Placental pericyte (primary cell): Measurements from ENCODE around the gene CDC34. TPM values are rescaled to one million over a fixed set of nuclear protein-coding genes. Genes with fewer than 3 reads are reported as not detected.

Experiments used
- total RNA-seq: library from RNA; depleted of rRNA; stranded (reverse); fragments of >200 nt; gene quantifications from 2 replicates; pipeline ENCODE4 v1.2.3, GENCODE V29; 2012

Gene CDC34
- 108 and 148 TPM in 2 replicates for total RNA-seq

GRCh38 chr19:531753-532560, at the start of gene CDC34:
Gene CDC34, plus strand, starts transcription at chr19:531760. Its CDS starts 172 bp downstream, at chr19:531932.

GRCh38 chr19:496112-496665, 35.4 kb upstream of the CDC34 start, which contains the start of gene MADCAM1:
Gene MADCAM1, plus strand, starts transcription at chr19:496486. Its CDS starts 14 bp downstream, at chr19:496500.

DNA sequence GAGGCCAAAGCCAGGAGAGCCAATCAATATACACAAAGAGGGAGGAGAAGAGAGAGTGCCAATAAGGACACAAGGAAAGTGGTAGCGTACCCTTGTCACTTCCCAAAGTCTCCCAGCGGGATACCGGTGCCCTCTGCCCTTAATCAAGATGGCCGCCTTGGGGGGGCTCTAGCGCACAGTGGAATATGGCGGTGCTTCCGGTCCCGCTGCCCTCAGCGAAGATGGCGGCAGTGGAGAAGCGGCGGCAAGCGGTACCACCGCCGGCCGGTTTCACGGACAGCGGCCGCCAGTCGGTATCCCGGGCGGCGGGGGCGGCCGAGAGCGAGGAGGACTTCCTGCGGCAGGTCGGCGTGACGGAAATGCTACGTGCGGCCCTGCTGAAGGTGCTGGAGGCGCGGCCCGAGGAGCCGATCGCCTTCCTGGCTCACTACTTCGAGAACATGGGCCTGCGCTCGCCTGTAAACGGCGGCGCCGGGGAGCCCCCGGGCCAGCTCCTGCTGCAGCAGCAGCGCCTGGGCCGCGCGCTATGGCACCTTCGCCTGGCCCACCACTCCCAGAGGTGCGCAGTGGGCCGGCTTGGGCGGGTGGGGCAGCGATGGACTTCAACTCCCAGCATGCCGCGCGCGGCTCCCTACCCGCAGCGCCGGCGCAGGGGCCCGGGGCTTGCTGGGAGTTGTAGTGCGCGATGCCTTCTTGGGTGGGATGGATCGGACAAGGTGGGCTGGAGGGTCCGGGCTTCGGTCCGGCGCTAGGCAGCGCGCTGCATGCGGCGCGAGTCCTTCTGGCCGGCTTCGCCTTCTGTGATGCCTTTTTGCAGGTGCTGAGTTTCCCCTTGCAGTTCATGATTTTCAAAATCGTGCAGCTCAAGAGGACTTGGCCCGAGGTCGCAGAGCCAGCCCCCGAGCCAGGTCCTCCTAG, 24.0 kb upstream of the CDC34 start, which contains the start of gene TPGS1:
Gene TPGS1, plus strand, starts transcription at position 212 of the 918 bp plus-strand sequence. Its CDS starts 10 bp downstream, at position 222.

GRCh38 chr19:543910-544608, 12.5 kb downstream of the CDC34 start, which contains the start of gene GZMM:
Gene GZMM, plus strand, starts transcription at chr19:544053. Its CDS starts 19 bp downstream, at chr19:544072.

DNA sequence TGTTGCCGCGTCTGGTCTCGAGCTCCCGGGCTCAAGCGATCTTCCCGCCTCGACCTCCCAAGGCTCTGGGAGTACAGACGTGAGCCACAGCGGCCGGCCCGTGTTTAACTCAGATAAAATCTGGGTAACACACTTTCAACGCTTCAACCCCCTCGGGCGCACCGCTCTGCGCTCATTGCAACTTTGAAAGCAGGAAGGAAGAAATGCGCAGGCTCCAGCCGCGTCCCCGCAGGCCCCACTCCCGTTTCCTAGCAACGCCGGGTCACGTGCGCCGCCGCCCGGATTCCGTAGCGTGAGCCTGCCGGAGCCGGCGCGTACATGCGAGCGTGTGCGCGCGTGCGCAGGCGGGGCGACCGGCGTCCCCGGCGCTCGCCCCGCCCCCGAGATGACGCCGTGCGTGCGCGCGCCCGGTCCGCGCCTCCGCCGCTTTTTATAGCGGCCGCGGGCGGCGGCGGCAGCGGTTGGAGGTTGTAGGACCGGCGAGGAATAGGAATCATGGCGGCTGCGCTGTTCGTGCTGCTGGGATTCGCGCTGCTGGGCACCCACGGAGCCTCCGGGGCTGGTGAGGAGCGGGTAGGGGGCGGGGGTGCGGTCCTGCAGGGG, 40.7 kb downstream of the CDC34 start, which contains the start of gene BSG:
Gene BSG, plus strand, starts transcription at position 457 of the 603 bp plus-strand sequence. Its CDS starts 39 bp downstream, at position 496.

GRCh38 chr19:589693-590395, 58.3 kb downstream of the CDC34 start, which contains the start of gene HCN2:
Gene HCN2, plus strand, starts transcription at chr19:589881. Its CDS starts 65 bp downstream, at chr19:589946.

Other genes starting within 250 kb of the CDC34 start
- gene PLPP2, start 240.4 kb upstream of the CDC34 start, total RNA-seq: 3.0 and 8.8 TPM in 2 replicates
- 18.6 and 27.2 TPM in 2 replicates for gene MIER2, start 187.0 kb upstream of the CDC34 start, total RNA-seq
- gene C2CD4C, start 122.6 kb upstream of the CDC34 start, total RNA-seq: not detected in 2 replicates
- gene SHC2, start 70.7 kb upstream of the CDC34 start, total RNA-seq: 0.29 and 3.5 TPM in 2 replicates
- gene MADCAM1, start 35.3 kb upstream of the CDC34 start, total RNA-seq: 0.22 TPM in 1 of 2 replicates, not detected in the other
- 42.2 and 48.8 TPM in 2 replicates for gene TPGS1, start 24.3 kb upstream of the CDC34 start, total RNA-seq
- gene GZMM, start 12.3 kb downstream of the CDC34 start, total RNA-seq: 0.66 TPM in 1 of 2 replicates, not detected in the other
- 282 and 610 TPM in 2 replicates for gene BSG, start 40.8 kb downstream of the CDC34 start, total RNA-seq
- gene HCN2, start 58.1 kb downstream of the CDC34 start, total RNA-seq: 1.0 and 1.8 TPM in 2 replicates
- 20.6 and 35.2 TPM in 2 replicates for gene POLRMT, start 101.8 kb downstream of the CDC34 start, total RNA-seq
- gene FGF22, start 108.1 kb downstream of the CDC34 start, total RNA-seq: not detected in 2 replicates
- 52.7 and 82.6 TPM in 2 replicates for gene RNF126, start 131.5 kb downstream of the CDC34 start, total RNA-seq
- 98.0 and 117 TPM in 2 replicates for gene FSTL3, start 144.6 kb downstream of the CDC34 start, total RNA-seq
- not detected in 2 replicates for gene PRSS57, start 163.7 kb downstream of the CDC34 start, total RNA-seq
- 0.72 and 8.5 TPM in 2 replicates for gene PALM, start 177.2 kb downstream of the CDC34 start, total RNA-seq
- gene MISP, start 219.4 kb downstream of the CDC34 start, total RNA-seq: 0.14 and 0.22 TPM in 2 replicates